Mesenchymal stem cell (in vitro differentiated cells and primary cell): ENCODE data around the gene GABBR2.
A peak's percentile ranks its signal among the peaks of the same experiment; 100 is the strongest.

ENCODE experiments used
- DNase-seq: peaks from one replicate; pipeline ENCODE4 v3.0.0-alpha.2; 2013
- H2AFZ ChIP-seq: one replicate; pipeline ENCODE4 v1.6.1; 2013; ENCODE audit warnings: low read depth, mild to moderate bottlenecking, control low read depth, inconsistent platforms, low read length, moderate library complexity
- H2AK5ac ChIP-seq: 2 replicates; pipeline ENCODE4 v1.6.1; 2013; ENCODE audit warnings: low read length, moderate library complexity, mild to moderate bottlenecking, inconsistent platforms; ENCODE audit not compliant: severe bottlenecking
- H2BK120ac ChIP-seq: one replicate; pipeline ENCODE4 v1.6.1; 2013; ENCODE audit warnings: low read depth, mild to moderate bottlenecking, inconsistent platforms, low read length, moderate library complexity
- H2BK12ac ChIP-seq, 2 experiments: one replicate each; pipeline ENCODE4 v1.6.1; 2013; ENCODE audit warnings: inconsistent platforms in 2 of 2, low read length in 2 of 2, mild to moderate bottlenecking in 2 of 2, moderate library complexity in 2 of 2, control low read depth in 1 of 2
- H2BK15ac ChIP-seq: one replicate; pipeline ENCODE4 v1.6.1; 2013; ENCODE audit warnings: mild to moderate bottlenecking, low read depth, inconsistent platforms; ENCODE audit not compliant: poor library complexity, severe bottlenecking
- H2BK5ac ChIP-seq: 2 replicates; pipeline ENCODE4 v1.6.1; 2013; ENCODE audit warnings: low read depth, mild to moderate bottlenecking, low read length, control low read depth, inconsistent platforms; ENCODE audit not compliant: poor library complexity, severe bottlenecking
- H3K14ac ChIP-seq, 2 experiments: one replicate each; pipeline ENCODE4 v1.6.1; 2013; ENCODE audit warnings: inconsistent platforms in 2 of 2, low read length in 2 of 2, control low read depth in 1 of 2, mild to moderate bottlenecking in 1 of 2, moderate library complexity in 1 of 2
- H3K18ac ChIP-seq, 2 experiments: one replicate each; pipeline ENCODE4 v1.6.1; 2013; ENCODE audit warnings: inconsistent platforms in 2 of 2, low read length in 2 of 2, control low read depth in 1 of 2, low read depth in 1 of 2, mild to moderate bottlenecking in 1 of 2
- H3K23ac ChIP-seq, 2 experiments: one replicate each; pipeline ENCODE4 v1.6.1; 2013; ENCODE audit warnings: inconsistent platforms in 2 of 2, low read length in 2 of 2, mild to moderate bottlenecking in 2 of 2, moderate library complexity in 2 of 2, control low read depth in 1 of 2
- H3K27ac ChIP-seq: 2 replicates; pipeline ENCODE4 v1.5.1; 2013; ENCODE audit warnings: mild to moderate bottlenecking, moderate library complexity, low read length, control low read depth, inconsistent platforms; ENCODE audit not compliant: poor library complexity, severe bottlenecking
- H3K27me3 ChIP-seq, 2 experiments: 2 replicates each; pipeline versions ENCODE4 v1.6.1 to v1.7.0; 2013; ENCODE audit warnings: low read length in 2 of 2, mild to moderate bottlenecking in 2 of 2, moderate library complexity in 2 of 2, control low read depth in 1 of 2, inconsistent platforms in 1 of 2; ENCODE audit not compliant: control insufficient read depth in 1 of 2, insufficient read depth in 1 of 2
- H3K36me3 ChIP-seq, 2 experiments: 2 replicates each; pipeline versions ENCODE4 v1.6.1 to v1.7.0; 2013; ENCODE audit warnings: low read length in 2 of 2, control low read depth in 1 of 2, inconsistent platforms in 1 of 2, low read depth in 1 of 2, mild to moderate bottlenecking in 1 of 2; ENCODE audit not compliant: insufficient read depth in 2 of 2, control insufficient read depth in 1 of 2
- H3K4ac ChIP-seq, 2 experiments: one replicate each; pipeline ENCODE4 v1.6.1; 2013; ENCODE audit warnings: inconsistent platforms in 2 of 2, low read length in 2 of 2, mild to moderate bottlenecking in 2 of 2, moderate library complexity in 2 of 2, control low read depth in 1 of 2, low read depth in 1 of 2
- H3K4me1 ChIP-seq: 2 replicates; pipeline ENCODE4 v1.6.1; 2013; ENCODE audit warnings: low read depth, low read length, control low read depth; ENCODE audit not compliant: control insufficient read depth, insufficient read depth
- H3K4me2 ChIP-seq: 2 replicates; pipeline ENCODE4 v1.6.1; 2013; ENCODE audit warnings: low read length, mild to moderate bottlenecking, inconsistent platforms; ENCODE audit not compliant: poor library complexity, severe bottlenecking
- H3K4me3 ChIP-seq, 2 experiments: 2 replicates each; pipeline versions ENCODE4 v1.5.1 to v1.7.0; 2013; ENCODE audit warnings: low read length in 2 of 2, mild to moderate bottlenecking in 2 of 2, control low read depth in 1 of 2, low read depth in 1 of 2; ENCODE audit not compliant: insufficient read depth in 1 of 2
- H3K79me1 ChIP-seq: replicated peaks from 2 replicates; pipeline ENCODE4 v1.6.1; 2013; ENCODE audit warnings: mild to moderate bottlenecking, control low read depth, low read length, inconsistent platforms; ENCODE audit not compliant: poor library complexity, severe bottlenecking
- H3K9ac ChIP-seq: 2 replicates; pipeline ENCODE4 v1.7.0; 2013; ENCODE audit warnings: mild to moderate bottlenecking, low read length, moderate library complexity
- H3K9me3 ChIP-seq: 2 replicates; pipeline ENCODE4 v1.7.0; 2013; ENCODE audit warnings: mild to moderate bottlenecking, low read length; ENCODE audit not compliant: control insufficient read depth
- H4K8ac ChIP-seq: one replicate; pipeline ENCODE4 v1.6.1; 2013; ENCODE audit warnings: inconsistent platforms, mild to moderate bottlenecking, low read length, moderate library complexity
- H4K91ac ChIP-seq: one replicate; pipeline ENCODE4 v1.6.1; 2013; ENCODE audit warnings: mild to moderate bottlenecking, low read length, inconsistent platforms
- WGBS: methylation state at CpG from one replicate; pipeline ENCODE4 v1.1.7; 2013; ENCODE audit warnings: mixed read lengths; 5-methylcytosine and 5-hydroxymethylcytosine counted together

GABBR2 gene

DNA sequence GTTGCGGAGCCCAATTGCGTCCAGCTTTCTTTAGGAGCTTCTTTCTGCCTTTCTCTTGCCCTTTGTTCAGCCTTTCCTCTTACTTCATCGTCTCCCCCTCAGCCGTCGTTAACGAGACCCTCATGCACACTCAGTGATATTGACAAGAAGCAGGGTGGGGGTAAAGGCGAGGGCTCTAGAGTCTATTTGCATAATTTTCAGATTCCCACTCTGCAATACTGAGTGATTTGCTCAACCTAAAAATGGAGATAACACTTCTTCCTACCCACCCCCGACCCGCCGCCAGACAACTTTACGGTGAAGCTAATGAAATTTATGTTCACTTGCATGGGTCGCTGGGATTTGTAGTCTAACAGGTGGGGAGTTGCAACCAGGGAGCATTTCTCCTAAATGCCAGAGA, 452.0 kb downstream of the GABBR2 start:
- DNase-seq: no peak
- peak overlapping the region; percentile 39 for H2BK120ac ChIP-seq
- H3K27me3 ChIP-seq: no peaks in the 10 kb centered on the region
- no peak overlapping the region for H4K91ac ChIP-seq
- peak overlapping the region; percentile 79 for H4K8ac ChIP-seq
- WGBS: 41% methylated on average over 6 of the region's 12 CpGs
- peaks cover 3 to 5% of the 10 kb centered on the region in 2 experiments for H3K36me3 ChIP-seq
- no peak overlapping the region for H3K23ac ChIP-seq
- peak overlapping the region; percentile 85 for H3K4me2 ChIP-seq
- peak overlapping the region in 1 of 2 experiments; percentile 83 for H3K4me3 ChIP-seq
- peaks cover 25% of the 10 kb centered on the region for H3K4me1 ChIP-seq
- no peak overlapping the region for H2BK15ac ChIP-seq
- no peak overlapping the region for H3K27ac ChIP-seq
- peak overlapping the region; percentile 19 to 82 for H3K4ac ChIP-seq
- peak overlapping the region; percentile 39 for H2BK5ac ChIP-seq
- peak overlapping the region in 1 of 2 experiments; percentile 49 for H3K18ac ChIP-seq
- H2AK5ac ChIP-seq: peak overlapping the region; percentile 39
- peak overlapping the region; percentile 98 for H3K9ac ChIP-seq
- H2AFZ ChIP-seq: no peak overlapping the region
- H3K79me1 ChIP-seq: peaks cover 11% of the 10 kb centered on the region
- no peak overlapping the region for H2BK12ac ChIP-seq
- no peaks in the 10 kb centered on the region for H3K9me3 ChIP-seq
- H3K14ac ChIP-seq: peak overlapping the region in 1 of 2 experiments; percentile 26

GRCh38 chr9:98255578-98256296, 453.0 kb downstream of the GABBR2 start, which contains the start of gene TBC1D2:
Gene TBC1D2 (minus strand): TSS chr9:98255649. CDS start chr9:98255541, 108 bp downstream.
- H3K9ac ChIP-seq: peak within 1 kb of the TSS; percentile 98
- DNase-seq: peak; percentile 94
- H2BK120ac ChIP-seq: peak within 1 kb of the TSS; percentile 62
- peak within 1 kb of the TSS; percentile 91 for H4K91ac ChIP-seq
- no peaks in the 10 kb centered on the region for H3K9me3 ChIP-seq
- H3K27me3 ChIP-seq: no peaks in the 10 kb centered on the region
- peak within 1 kb of the TSS; percentile 79 for H4K8ac ChIP-seq
- peak within 1 kb of the TSS; percentile 20 to 70 for H2BK12ac ChIP-seq
- H3K4ac ChIP-seq: peak within 1 kb of the TSS; percentile 82 to 95
- peak within 1 kb of the TSS; percentile 49 for H2BK5ac ChIP-seq
- no peak within 1 kb of the TSS for H3K23ac ChIP-seq
- under 1% methylated on average over 58 of the region's 64 CpGs for WGBS
- H3K14ac ChIP-seq: peak within 1 kb of the TSS in 1 of 2 experiments; percentile 82
- H3K4me3 ChIP-seq: peak within 1 kb of the TSS; percentile 81 to 83
- H3K79me1 ChIP-seq: peaks cover 11% of the 10 kb centered on the region
- peak within 1 kb of the TSS; percentile 83 for H2BK15ac ChIP-seq
- peak within 1 kb of the TSS; percentile 83 for H2AFZ ChIP-seq
- H3K27ac ChIP-seq: peak within 1 kb of the TSS; percentile 94
- peak within 1 kb of the TSS; percentile 83 to 93 for H3K18ac ChIP-seq
- H2AK5ac ChIP-seq: peak within 1 kb of the TSS; percentile 39
- H3K4me2 ChIP-seq: peak within 1 kb of the TSS; percentile 85
- H3K36me3 ChIP-seq: peaks cover 3 to 10% of the 10 kb centered on the region in 2 experiments
- peaks cover 28% of the 10 kb centered on the region for H3K4me1 ChIP-seq

DNA sequence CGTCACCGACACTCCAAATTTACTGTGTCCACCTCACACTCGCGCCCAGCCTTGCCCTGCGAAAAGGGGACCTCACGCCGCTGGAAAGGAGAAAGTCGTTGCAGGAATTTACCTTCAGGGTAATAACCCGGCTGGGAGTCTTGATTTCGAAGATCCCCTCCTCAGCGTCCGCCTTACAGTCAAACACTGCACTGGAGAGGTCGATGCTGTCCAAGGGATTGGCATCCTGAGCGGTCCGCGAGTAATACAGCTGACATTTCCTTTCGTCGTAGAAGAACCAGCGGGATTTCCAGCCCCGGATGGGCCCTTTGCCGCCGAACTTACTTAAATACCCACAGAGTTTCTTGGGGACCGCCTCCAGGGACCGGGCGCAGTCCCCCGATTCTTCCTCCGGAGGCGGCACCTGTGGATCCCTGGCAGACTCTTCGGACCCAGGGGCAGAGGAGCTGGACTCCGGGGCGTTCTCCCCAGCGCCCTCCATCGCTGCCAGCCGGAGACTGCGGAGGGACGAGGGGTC, 453.6 kb downstream of the GABBR2 start:
- peaks cover 14% of the 10 kb centered on the region for H3K79me1 ChIP-seq
- H2BK5ac ChIP-seq: peak overlapping the region; percentile 49
- no peak overlapping the region for H3K14ac ChIP-seq
- peak overlapping the region; percentile 45 for H3K27ac ChIP-seq
- peaks cover 34% of the 10 kb centered on the region for H3K4me1 ChIP-seq
- no peak overlapping the region for H2AK5ac ChIP-seq
- peak; percentile 77 for DNase-seq
- H4K91ac ChIP-seq: no peak overlapping the region
- H3K36me3 ChIP-seq: peaks cover 8 to 17% of the 10 kb centered on the region in 2 experiments
- H3K27me3 ChIP-seq: no peaks in the 10 kb centered on the region
- H3K9me3 ChIP-seq: no peaks in the 10 kb centered on the region
- peak overlapping the region; percentile 2 to 8 for H3K18ac ChIP-seq
- H2BK12ac ChIP-seq: peak overlapping the region in 1 of 2 experiments; percentile 66
- peak overlapping the region in 1 of 2 experiments; percentile 6 for H3K4ac ChIP-seq
- peak overlapping the region; percentile 83 for H2BK15ac ChIP-seq
- peak overlapping the region; percentile 72 for H2AFZ ChIP-seq
- 3% methylated on average over 36 of the region's 36 CpGs for WGBS
- H3K23ac ChIP-seq: no peak overlapping the region
- peak overlapping the region; percentile 81 to 83 for H3K4me3 ChIP-seq
- peak overlapping the region; percentile 58 for H3K4me2 ChIP-seq
- no peak overlapping the region for H4K8ac ChIP-seq
- H2BK120ac ChIP-seq: peak overlapping the region; percentile 62
- peak overlapping the region; percentile 98 for H3K9ac ChIP-seq
